ENCODE measurements around the gene MOB2.

MOB2 gene

DNA sequence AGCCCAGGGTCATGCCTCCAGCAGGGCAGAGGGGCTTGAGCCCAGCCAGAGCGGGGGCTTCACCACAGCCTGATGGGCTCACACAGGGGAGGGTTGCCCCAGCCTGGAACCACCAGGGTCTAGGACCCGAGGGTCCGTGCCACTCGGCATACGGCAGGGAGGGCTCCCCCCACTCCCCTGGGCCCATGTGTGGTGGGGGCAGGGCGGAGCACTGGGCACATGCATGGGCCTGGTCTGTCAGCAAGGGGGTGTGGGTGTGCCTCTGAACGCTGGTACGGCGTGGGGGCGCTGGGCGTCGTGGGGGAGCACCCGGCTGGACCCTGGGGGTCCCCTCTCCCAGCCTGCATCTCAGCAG lies 29.3 kb downstream of the MOB2 start:
- DNase-seq (ENCODE audit: low read depth, low spot score) = no peak

DNA sequence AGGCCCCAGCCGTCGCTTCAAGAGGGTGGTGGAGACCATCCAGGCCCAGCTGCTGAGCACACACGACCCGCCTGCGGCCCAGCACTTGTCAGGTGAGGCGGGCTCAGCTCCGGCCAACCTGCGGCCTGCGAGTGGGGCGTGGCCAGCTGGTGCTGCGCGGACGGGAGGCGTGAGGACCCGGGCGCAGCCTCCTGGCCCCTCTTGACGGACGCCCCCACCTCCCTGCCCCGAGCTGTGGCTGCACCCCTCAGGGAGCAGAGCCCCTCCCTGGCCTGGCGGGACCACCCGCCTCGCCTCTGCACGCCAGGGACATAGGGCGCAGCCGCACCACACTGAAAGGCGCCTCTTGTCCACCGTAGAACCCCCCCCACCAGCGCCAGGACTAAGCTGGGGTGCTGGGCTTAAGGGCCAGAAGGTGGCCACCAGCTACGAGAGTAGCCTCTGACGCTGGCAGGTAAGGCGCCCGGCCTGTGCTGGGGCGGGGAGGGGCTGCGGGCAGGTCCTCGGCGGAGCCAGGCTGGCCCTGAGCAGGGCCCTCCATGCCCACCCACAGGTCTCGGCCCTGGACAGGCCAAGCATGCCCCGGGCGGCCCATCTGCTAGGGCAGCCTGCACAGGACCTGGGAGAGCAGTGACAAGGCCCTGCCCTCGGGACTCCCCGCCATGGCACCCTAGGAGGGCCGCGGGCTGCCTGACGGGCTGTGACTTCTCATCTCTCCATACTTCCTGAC lies 29.8 kb downstream of the MOB2 start:
- DNase-seq (ENCODE audit: low read depth, low spot score) = no peak

DNA sequence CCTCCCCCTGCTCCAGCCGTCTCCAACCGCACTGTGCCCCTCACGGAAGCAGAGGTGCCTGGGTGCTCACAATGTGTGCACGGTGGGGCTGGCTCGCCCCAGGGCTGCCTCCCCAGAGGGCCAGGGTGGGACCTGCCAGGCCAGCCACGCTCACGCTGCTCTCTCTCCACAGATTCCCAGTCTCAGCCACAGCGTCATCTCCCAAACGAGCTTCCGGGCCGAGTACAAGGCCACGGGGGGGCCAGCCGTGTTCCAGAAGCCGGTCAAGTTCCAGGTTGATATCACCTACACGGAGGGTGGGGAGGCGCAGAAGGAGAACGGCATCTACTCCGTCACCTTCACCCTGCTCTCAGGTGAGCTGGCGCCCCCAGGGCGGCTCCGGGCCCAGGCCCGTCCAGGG lies 30.4 kb downstream of the MOB2 start:
- DNase-seq (ENCODE audit: low read depth, low spot score) = no peak

DNA sequence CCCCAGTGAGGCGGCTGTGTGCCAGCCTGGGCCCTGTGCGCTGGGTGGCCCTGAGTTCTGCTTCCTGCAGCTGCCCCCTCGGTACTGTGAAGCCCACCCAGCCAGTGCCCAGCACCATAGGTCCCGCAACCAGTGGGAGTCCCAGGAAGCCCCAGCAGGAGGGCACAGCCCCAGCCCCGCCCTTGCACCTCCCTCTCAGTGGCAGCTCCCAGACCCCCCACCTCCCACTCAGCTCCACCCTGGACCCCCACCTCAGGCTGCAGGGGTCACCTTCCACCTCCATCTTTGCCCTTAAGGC lies 30.9 kb downstream of the MOB2 start:
- no peak for DNase-seq (ENCODE audit: low read depth, low spot score)

DNA sequence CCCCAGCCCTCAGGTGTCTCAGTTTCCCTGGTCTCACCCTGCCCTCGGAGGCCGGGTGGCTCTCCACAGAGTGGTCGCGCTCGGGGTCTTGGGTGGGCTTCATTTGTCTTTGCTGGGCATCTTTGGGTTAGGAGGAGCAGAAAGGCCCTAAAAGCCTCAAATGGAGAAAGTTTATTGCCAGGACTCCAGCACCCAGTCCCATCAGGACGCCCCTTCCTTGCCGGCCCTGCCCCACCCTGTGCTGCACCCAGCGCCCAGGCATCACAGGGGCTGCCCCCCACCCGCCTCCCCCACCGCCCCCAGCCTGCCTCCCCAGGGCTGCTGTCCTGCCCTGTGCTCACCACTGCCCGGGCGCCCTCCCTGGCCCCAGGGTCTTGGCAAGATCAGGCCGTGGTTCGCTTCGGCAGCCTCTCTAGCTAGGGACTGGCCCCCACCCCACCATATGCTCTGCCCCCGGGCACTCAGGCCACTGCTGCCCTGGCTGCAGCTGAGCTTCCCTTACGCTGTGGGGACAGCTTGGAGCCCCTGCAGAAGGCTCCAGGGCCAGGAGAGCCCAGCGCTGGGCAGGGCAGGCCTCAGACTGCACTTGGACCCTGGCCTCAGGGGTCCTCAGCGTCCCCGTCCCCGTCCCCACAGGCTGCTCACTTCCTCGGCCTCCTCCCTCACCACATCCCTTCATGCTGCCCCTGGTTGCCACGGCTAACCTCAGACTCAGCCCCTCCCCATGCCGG lies 31.4 kb downstream of the MOB2 start:
- no peak for DNase-seq (ENCODE audit: low read depth, low spot score)

DNA sequence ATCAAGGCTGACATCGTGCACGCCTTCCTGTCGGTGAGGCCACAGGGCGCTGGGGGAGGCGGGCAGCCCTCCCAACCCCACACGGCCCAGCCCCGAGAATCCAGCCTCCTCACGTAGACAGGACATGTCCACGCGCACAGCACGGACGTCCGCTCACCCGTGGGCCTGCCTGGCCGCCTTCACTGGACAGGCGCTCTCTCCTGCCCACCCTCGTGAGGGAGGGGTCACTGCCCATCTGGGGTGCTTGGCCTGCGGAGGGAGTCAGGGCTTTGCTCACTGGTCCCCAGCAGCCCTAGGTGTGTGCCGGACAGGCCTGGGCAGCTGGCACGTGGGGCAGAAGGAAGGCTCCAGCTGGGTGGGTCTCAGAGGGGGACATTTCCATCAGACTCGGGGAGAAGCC lies 32.0 kb downstream of the MOB2 start:
- no peak for DNase-seq (ENCODE audit: low read depth, low spot score)

DNA sequence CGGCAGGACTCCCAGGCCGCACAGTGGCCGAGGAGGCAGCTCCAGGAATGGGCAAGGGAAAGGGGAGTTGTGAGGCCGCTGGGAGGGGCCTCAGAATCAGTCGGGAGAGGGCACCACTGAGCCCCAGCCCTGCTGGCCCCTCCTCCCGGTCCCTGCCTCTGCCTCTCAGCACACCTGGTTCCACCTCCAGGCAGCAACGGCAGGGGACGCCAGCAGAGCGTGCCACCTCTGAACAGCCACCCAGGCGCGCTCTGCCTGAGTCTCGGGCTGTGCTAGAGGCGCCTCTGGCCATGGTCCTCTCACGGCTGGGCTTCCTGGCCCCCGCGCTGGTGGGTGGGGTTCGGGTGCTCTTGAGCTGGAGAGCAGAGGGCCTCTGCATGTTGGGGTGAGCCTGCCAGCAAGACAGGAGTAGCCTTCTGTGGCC lies 33.0 kb downstream of the MOB2 start:
- DNase-seq (ENCODE audit: low read depth, low spot score) = peak; percentile 91

DNA sequence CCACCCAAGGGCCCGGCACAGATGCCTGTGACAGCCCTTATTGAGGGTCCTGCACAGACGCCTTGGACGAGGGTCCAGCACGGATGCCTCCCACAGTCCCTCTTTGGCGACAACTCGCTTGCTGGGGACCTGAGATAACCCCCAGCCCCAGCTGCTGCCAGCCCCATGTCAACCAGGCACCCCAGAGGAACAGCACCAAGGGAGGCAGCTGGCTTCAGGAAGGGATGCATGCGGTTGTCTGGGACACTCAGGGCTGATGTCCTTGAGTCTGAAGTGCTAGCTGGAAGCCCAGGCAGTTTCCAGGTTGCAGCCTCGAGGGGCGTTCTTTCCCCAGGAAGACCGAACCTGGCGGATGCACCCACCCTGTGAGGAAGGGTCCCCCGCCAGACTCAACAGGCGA lies 33.8 kb downstream of the MOB2 start:
- no peak for DNase-seq (ENCODE audit: low read depth, low spot score)

DNA sequence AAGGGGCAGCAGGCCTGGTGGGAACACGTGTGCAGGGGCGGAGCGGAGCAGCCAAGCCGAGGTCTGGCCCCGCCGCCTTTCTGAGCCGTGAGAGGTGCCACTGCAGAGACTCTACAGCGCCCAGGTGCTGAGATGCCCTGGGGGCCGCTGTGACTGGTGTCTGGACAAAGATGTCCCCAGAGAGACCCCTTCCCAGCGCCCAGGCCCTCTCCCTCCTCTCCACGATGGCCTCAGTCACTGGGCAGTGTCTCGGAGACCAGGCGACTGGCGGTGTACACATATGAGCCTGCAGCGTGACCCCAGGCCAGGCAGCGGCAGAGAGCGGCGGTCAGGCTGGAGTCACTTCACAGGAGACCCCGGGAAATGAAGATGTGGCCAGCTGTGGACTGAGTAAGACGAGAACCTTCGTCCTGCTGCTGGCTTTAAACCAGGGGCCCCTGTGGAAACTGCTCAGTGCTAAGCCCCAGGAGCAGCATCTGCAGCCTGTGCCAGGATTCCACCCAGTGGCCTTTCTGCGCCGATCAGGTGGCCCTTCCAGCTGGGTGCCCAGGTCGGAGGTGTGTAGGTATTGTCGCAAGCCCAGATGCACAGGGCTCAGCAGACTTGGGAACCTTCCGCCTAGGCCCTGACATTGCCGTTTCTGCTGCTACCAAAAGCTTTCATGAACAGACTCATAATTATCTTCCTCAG lies 34.7 kb downstream of the MOB2 start:
- no peak for DNase-seq (ENCODE audit: low read depth, low spot score)

DNA sequence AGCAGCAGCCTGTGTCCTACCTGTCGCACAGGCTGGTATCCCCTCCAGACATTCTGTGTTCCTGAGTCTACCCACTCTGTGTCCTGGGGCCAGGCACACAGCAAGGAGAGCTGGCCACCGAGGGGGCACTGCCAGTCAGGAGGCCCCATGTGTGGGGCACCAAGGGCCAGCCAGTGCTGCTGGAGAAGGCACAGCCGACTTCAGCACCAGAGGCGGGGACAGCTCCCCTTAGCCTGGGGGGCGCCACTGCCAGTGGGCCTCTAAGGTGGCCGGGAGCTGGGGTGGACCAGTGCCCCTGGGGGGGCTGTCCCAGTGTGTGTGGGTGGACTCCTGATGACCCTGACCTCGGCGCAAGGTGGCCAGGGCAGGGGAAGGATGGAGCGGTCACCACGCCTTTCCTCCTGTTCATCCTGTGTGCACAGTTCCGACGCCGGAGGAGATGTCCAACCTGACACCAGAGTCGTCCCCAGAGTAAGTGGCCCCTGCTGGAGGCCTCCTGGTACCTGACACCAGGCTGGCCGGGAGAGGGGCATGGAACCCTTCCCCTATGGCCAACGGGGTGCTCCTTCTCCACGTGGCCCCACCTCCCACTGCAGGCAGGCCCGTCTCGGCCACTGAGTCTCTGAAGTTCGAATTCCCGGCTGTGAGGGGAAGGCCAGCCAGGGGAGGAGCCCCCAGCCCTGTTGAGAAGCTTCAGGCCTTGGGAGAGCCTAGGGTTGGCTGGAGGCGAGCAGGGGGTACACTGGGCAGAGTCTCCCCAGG lies 35.4 kb downstream of the MOB2 start:
- DNase-seq (ENCODE audit: low read depth, low spot score) = no peak

DNA sequence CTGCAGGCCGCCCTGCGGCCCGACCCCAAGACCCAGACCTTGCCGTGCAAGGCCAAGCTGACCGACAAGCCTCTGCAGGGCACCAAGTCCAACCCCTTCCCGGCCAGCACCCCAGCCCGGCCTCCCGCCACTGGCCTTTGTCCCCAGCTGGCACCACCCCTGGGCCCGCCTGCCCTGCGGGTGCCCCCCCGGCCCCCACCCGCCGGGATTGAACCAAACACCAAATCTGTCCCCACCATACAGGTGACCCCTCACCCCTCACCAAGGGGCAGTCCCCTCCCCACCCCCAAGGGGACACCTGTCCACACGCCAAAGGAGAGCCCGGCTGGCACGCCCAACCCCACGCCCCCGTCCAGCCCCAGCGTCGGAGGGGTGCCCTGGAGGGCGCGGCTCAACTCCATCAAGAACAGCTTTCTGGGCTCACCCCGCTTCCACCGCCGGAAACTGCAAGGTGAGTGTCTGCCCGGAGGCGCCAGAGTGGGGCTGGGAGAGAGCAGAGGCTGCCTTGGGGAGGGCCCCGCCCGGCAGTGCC lies 36.2 kb downstream of the MOB2 start:
- DNase-seq (ENCODE audit: low read depth, low spot score) = no peak

DNA sequence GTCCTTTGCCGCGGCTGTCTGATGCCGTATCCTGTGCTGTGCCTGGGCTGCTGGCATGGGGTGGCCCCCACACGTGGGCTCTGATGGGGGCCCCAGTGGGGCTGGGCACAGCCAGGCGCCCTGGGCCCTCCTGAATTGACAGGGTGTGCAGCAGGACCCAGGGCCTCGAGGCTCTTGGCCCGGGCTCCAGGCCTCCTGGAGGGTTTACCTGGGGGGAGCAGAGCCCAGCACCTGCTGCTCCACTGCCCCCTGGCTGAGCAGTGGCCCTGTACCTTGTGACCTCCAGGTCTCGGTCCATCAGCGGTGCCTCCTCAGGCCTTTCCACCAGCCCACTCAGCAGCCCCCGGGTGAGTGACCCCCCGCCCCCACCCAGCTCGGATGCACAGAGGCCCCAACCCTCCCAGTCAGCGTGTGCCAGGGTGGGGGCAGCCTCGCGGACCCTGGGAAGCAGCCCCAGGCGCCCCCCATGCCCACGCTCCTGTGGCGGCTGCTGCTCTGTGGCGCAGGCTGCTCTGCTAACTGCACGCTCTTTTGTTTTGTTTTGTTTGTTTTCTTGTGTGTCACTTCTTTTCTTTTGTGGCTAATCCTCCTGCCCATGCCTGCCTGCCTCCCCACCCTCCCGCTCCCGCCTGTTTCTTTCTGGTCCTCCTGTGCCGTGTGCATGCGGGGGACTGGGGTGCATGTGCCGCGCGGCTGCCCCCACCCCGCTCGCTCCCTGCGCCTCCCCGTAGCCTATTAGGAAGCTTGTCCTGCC lies 36.9 kb downstream of the MOB2 start:
- DNase-seq (ENCODE audit: low read depth, low spot score) = no peak

DNA sequence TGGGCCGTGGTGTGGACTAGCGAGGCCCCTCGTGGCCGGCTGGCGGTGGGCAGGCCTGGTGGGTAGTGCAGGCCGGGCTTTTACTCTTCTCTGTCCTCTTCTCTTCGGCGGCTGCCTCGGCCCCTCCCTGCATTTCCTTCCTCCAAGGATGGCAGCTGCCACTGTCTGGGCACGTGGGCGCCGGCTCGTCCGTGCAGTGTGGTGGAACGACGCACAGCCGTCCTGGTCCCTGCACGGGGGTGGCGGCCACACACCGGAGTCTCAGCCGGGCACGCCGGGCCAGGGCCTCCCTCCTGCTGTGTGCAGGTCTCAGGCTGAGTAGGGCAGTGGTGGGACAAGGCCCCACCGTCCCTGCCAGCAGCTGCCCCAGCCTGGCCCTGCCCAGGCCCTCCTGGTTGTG lies 37.7 kb downstream of the MOB2 start:
- no peak for DNase-seq (ENCODE audit: low read depth, low spot score)

DNA sequence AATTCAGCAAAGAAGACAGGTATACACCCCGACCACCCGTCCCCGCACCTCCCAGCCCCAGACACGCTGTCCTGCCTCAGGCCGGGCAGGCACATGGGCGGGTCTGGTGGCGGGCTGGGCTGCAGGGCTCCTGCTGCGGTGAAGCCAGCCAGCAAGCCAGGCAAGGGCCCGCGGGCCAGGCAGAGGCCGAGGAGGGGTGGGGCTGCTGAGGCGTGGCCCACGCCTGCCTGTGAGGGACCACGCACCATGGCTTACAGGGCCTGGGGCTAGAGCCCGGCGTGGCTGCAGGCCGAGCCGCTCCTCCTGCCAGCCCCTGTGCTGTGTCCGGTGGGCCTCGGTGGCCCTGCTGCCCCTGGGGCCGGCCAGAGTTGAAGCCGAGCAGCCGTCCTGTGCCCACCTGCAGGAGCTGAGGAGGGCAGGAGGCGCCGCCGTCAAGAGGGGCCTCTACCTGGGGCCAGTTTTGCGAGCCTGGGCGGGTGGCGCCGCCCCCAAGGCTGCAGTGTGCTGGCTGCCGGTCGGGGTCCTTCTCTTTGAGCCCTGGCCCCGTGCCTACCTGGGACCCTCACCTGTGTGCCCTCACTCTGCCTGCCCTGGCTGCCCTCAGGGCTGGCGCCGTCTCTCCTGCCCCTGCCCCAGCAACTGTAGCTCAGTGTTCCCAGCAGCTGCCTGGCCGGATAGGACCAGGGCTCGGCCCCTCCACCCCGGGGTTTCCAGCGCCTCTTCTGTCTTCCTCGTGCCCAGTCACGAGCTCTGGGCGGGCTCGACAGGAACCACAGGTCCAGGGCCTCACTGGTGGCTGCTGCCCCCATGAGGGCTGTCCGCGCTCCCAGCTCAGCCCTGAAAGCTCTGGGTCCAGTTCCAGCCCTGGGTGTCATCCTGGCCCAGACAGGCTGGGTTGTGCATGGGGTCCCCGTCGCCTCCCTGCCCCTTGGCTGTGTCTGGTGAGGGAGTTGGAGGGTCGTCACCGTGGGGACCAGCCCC lies 38.4 kb downstream of the MOB2 start:
- DNase-seq (ENCODE audit: low read depth, low spot score) = peak; percentile 43

DNA sequence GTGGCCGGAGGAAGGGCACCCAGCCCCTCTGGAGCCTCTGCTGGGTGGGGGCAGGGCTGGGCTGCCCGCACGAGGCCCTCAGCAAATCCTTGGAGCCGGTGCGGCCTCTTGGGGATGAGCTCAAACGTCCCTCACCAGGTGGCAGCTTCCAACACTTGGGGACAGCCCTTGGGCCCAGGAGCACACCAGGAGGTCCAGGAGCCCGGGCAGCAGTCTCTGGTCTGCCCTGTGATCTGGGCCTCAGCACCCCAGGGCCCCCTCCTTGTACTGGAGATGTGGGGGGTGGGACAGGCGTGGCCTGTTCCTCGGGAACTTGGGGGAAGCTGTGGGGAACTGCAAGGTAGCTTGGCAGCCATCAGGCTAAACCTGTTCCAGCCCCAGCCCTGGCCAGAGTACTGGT lies 40.0 kb downstream of the MOB2 start:
- DNase-seq (ENCODE audit: low read depth, low spot score) = no peak

DNA sequence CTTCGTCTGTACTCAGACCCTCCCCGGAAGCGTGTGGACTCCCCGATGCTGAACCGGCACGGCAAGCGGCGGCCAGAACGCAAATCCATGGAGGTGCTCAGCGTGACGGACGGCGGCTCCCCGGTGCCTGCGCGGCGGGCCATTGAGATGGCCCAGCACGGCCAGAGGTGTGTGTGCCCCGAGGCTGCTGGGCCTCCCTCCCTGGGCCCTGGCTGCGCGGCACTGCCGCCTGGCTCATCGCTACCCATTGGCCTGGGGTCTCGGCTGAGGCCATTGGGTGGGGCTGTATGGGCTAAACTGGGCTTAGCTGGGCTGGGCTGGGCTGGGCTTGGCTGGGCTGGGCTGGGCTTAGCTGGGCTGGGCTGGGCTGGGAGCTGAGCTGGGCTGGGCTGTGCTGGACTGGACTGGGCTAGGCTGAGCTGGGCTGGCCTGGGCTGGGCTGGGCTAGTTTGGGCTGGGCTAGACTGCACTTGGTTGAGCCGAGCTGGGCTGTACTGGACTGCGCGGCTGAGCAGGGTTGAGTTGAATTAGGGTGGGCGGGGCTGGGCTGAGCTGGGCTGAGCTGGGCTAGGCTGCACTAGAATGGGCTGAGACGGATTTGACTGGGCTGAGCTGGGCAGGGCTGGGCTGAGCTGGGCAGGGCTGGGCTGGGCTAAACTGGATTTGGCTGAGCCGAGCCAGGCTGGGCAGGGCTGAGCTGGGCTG lies 40.7 kb downstream of the MOB2 start:
- DNase-seq (ENCODE audit: low read depth, low spot score) = peak; percentile 84

DNA sequence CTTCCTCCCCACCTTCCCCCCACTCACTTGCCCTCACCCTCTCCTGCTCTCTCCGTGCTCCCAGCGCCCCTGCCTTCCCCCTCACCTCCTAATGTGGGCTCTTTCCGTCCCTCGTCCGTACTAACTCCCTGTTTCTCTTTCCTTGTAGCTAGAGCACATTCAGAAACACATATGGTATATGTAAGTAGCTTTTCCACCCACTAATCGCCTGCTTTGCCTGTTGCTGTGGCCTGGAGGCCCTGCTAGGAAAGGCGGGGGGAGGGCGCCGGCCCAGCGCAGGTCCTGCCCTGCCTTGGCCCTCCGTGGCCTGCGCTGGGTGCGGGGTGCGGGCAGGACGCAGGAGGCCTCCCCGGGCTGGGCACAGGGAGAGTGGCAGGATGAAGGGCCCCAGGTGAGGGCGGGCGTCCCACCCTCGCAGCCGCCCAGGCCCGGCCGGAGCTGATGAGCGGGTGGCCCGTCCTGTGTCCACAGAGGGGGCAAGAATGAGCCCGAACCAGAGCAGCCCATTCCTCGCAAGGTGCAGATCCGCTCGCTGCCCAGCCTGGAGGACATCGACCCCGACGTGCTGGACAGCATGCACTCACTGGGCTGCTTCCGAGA lies 41.7 kb downstream of the MOB2 start:
- no peak for DNase-seq (ENCODE audit: low read depth, low spot score)

DNA sequence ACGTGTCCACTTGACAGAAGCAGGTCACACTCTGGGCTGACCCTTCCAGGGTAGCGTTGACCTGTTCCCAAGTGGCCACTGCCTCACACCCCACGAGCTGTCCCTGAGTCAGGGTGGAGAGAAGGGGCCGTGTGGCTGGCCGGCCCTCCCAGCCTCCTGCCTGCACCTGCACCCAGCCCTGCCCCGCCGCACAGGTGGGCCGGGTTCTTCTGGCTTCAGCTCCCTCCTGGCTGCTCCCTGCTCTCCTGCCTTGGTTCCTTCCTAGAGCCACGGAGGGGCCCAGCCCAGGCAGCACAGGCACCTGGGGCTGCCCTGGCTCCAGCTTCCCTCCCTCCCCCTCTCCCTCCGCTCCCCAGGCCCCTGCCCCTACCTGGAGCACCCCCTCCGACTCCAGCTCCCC lies 42.3 kb downstream of the MOB2 start:
- DNase-seq (ENCODE audit: low read depth, low spot score) = no peak

DNA sequence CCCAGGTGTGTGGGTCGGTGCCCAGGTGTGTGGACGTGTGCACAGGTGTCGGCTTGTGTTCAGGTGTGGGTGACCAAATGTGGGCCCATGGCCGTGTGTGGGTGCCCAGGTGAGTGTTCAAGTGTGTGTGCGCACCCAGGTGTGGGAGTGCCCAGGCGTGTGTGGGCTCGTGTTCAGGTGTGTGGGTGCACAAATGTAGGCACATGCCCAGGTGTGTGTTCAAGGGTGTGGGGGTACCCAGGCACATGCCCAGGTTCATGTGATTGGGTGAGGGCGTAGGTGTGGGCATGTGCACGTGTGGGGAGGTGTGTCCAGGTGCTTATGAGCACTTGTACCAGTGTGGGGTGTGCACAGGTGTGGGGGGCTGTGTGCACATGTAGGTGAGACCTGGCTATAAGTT lies 42.8 kb downstream of the MOB2 start:
- no peak for DNase-seq (ENCODE audit: low read depth, low spot score)
